Left ventricle myocardium inferior (tissue), 1 donor: ENCODE results near the gene ASPHD2. TPM values are rescaled to one million over a fixed set of nuclear protein-coding genes. Genes with fewer than 3 reads are reported as not detected.

Source experiments
- DNase-seq: peaks from one replicate; pipeline ENCODE4 v3.0.0-alpha.2; 2020
- H3K27ac ChIP-seq: fragments of 200-600 bp; replicated peaks from 2 replicates; pipeline ENCODE4 v1.8.0; 2021
- H3K27me3 ChIP-seq: fragments of 200-600 bp; 2 replicates; pipeline ENCODE4 v1.8.0; 2021; ENCODE audit warnings: low read depth
- H3K36me3 ChIP-seq: fragments of 200-600 bp; 2 replicates; pipeline ENCODE4 v1.8.0; 2021
- H3K4me1 ChIP-seq: fragments of 200-600 bp; 2 replicates; pipeline ENCODE4 v1.8.0; 2021
- H3K4me3 ChIP-seq: fragments of 200-600 bp; 2 replicates; pipeline ENCODE4 v1.8.0; 2021; ENCODE audit warnings: mild to moderate bottlenecking, moderate library complexity
- H3K9me3 ChIP-seq: fragments of 200-600 bp; replicated peaks from 2 replicates; pipeline ENCODE4 v1.8.0; 2021
- CTCF ChIP-seq: fragments of 200-600 bp; IDR thresholded peaks from 2 replicates; pipeline ENCODE4 v1.8.0; 2021; ENCODE audit warnings: antibody characterized with exemption, mild to moderate bottlenecking, borderline replicate concordance
- intact Hi-C: fragments of 100-400 bp; cut with micrococcal nuclease; formaldehyde crosslinking; loops from one replicate; pipeline ENCODE4 v1.11.0; 2022
- long read RNA-seq: library from polyadenylated mRNA; unstranded; transcript quantifications from one replicate; pipeline ENCODE4 v2.0.0, GENCODE V29; 2021
- total RNA-seq: library from RNA; stranded (reverse); fragmentation: NEBNext Ultra II Directional; extraction: Animal tissue kit (Norgen Biotek cat#: 25700); gene quantifications from one replicate; pipeline ENCODE4 v1.2.1, GENCODE V29; 2021
- donor health status: DM: no; HTN: yes; CAD: no; lungs with severe emphysema.

ASPHD2 gene
- 0.11 TPM for total RNA-seq
- long read RNA-seq = 0 reads

GRCh38 chr22:26428515-26429457 lies at the start of gene ASPHD2:
TSS of gene ASPHD2 (plus strand) at chr22:26429260. CDS start at chr22:26433616, 4,356 bp downstream.
- Histone ChIP-seq H3K9me3 (peaks cover under 1% of the 10 kb centered on the region), H3K27me3 (peaks cover 65% of the 10 kb centered on the region), H3K36me3 (no peaks in the 10 kb centered on the region), H3K4me1 (peaks cover 12% of the 10 kb centered on the region), H3K27ac (peak within 1 kb of the TSS; percentile 50), H3K4me3 (peak within 1 kb of the TSS; percentile 70)
- intact Hi-C loops = no loop called here
- TF ChIP-seq CTCF = no peak
- DNase-seq = peak; percentile 41

GRCh38 chr22:26380072-26380830 lies 48.8 kb upstream of the ASPHD2 start:
- no peak for TF ChIP-seq CTCF
- Histone ChIP-seq H3K4me3 (no peak overlapping the region), H3K9me3 (peaks cover 7% of the 10 kb centered on the region), H3K27me3 (peaks cover 98% of the 10 kb centered on the region), H3K27ac (no peak overlapping the region), H3K4me1 (no peaks in the 10 kb centered on the region), H3K36me3 (no peaks in the 10 kb centered on the region)
- intact Hi-C loops = no loop called here
- no peak for DNase-seq

GRCh38 chr22:26382782-26383181 lies 46.3 kb upstream of the ASPHD2 start:
- DNase-seq = no peak
- peaks cover 7% of the 10 kb centered on the region for H3K9me3 ChIP-seq
- TF ChIP-seq CTCF = no peak
- peaks cover 93% of the 10 kb centered on the region for H3K27me3 ChIP-seq
- no peak overlapping the region for H3K27ac ChIP-seq
- no peaks in the 10 kb centered on the region for H3K36me3 ChIP-seq
- no peaks in the 10 kb centered on the region for H3K4me1 ChIP-seq
- intact Hi-C loops = no loop called here
- no peak overlapping the region for H3K4me3 ChIP-seq

GRCh38 chr22:26383968-26384556 lies 45.0 kb upstream of the ASPHD2 start:
- H3K36me3 ChIP-seq = no peaks in the 10 kb centered on the region
- H3K27me3 ChIP-seq = peaks cover 93% of the 10 kb centered on the region
- H3K27ac ChIP-seq = no peak overlapping the region
- TF ChIP-seq CTCF = no peak
- H3K9me3 ChIP-seq = peaks cover 3% of the 10 kb centered on the region
- intact Hi-C loops = no loop called here
- no peak overlapping the region for H3K4me3 ChIP-seq
- H3K4me1 ChIP-seq = no peaks in the 10 kb centered on the region
- no peak for DNase-seq

- Histone ChIP-seq H3K9me3 (no peaks in the 10 kb centered on the region), H3K4me1 (no peaks in the 10 kb centered on the region), H3K4me3 (no peak overlapping the region), H3K27ac (no peak overlapping the region), H3K27me3 (peaks cover 87% of the 10 kb centered on the region), H3K36me3 (no peaks in the 10 kb centered on the region)
- intact Hi-C loops = no loop called here
- no peak for TF ChIP-seq CTCF
- DNase-seq = no peak
Measured at GRCh38 chr22:26385164-26385563, 43.9 kb upstream of the ASPHD2 start.
